GM12891 (cell line): Measurements from ENCODE around the gene TBX4.
"Not testable (repeated sequence)": the region's sequence is repeated elsewhere in the genome, so short reads cannot be mapped to it uniquely, and the experiment has no call there.

ENCODE experiments used
- DNase-seq: peaks from one replicate; pipeline ENCODE4 v3.0.0; 2011; ENCODE audit warnings: low spot score; ENCODE audit not compliant: insufficient read length
- FAIRE-seq: peaks from 2 replicates; lab custom pipeline; 2011; peaks lifted over from hg19 to GRCh38; lab: Jason Lieb, UNC
- PAX5 ChIP-seq: IDR thresholded peaks from 2 replicates; pipeline ENCODE4 v1.6.1; 2011; ENCODE audit warnings: low read length, moderate library complexity, mild to moderate bottlenecking; ENCODE audit not compliant: insufficient read depth, severe bottlenecking
- POLR2A ChIP-seq: IDR thresholded peaks from 2 replicates; pipeline ENCODE4 v1.6.1; 2011; ENCODE audit warnings: low read depth, low read length, control low read depth
- POLR2AphosphoS5 ChIP-seq: IDR thresholded peaks from 2 replicates; pipeline ENCODE4 v1.6.1; 2011; ENCODE audit warnings: low read depth, low read length, control low read depth
- POU2F2 ChIP-seq: IDR thresholded peaks from 2 replicates; pipeline ENCODE4 v1.6.1; 2011; ENCODE audit warnings: low read depth, mild to moderate bottlenecking, control low read depth, low read length, moderate library complexity
- SPI1 ChIP-seq: IDR thresholded peaks from 2 replicates; pipeline ENCODE4 v1.6.1; 2011; ENCODE audit warnings: low read depth, low read length, control low read depth
- TAF1 ChIP-seq: IDR thresholded peaks from 2 replicates; pipeline ENCODE4 v1.6.1; 2011; ENCODE audit warnings: low read depth, low read length, control low read depth

The TBX4 gene

DNA sequence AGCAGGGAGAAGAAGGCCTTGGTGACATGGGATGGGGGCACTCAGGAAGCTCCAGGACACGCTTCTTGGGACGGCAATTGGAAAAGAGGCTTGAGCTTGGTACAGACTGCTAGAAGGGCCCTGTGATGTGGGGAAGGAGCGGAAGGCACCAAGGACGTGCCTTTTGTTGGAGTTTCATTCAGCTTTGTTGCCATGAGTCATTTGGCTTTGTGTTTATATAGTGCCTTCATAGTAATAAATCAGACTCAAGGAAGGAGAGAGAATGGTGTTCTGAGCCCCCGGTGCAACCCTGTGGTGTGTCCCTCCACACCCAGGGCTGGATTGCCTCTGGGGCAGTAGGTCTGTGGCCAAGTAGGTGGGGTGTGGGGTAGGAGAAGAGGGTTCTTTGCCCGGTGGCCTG lies 7.4 kb upstream of the TBX4 start:
- FAIRE-seq (no peak), DNase-seq (no peak)
- TF ChIP-seq POLR2A (no peak), PAX5 (no peak), POU2F2 (no peak), SPI1 (no peak), POLR2AphosphoS5 (no peak), TAF1 (no peak)

DNA sequence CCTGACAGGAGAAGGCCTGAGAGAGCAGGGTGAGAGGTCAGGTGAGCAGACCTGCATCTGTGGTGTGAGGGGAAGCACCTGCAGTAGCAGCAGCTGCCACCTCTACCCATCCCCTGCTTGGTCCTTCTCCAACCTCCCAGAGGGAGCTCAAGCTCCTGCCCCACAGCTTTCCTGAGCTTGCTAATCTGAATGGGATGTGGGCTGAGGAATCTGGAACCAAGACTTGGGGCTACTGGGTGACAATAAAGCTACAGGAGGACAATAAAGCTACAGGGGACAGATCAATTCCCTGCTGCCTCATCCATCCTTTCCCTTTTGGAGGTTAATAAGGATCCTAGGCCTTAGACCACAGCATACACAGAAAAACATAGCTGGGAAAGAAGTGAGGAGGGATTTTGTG lies 4.9 kb upstream of the TBX4 start:
- TF ChIP-seq PAX5, result no peak
- TF ChIP-seq TAF1, result no peak
- no peak for TF ChIP-seq POLR2A
- no peak for TF ChIP-seq POLR2AphosphoS5
- TF ChIP-seq POU2F2, result no peak
- no peak for TF ChIP-seq SPI1
- FAIRE-seq, result no peak
- DNase-seq, result no peak

DNA sequence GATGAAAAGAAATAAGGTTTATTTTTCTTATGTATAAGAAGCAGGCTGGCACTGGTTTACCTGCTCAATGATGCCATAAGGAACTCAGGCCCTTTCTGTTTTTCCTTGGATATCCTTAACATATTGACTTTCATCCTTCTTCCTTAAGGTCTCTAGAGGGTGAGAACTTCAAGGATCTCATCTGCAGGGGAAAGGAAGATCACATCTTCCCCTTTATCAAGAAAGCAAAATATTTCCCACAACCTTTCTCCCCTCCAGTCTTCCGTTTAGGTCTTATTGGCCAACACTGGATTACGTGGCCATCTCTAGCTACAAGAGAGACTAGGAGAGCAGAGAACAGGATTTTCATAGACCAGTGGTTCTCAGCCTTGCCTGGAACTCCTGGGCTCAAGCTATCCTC lies 4.2 kb upstream of the TBX4 start:
- no peak for FAIRE-seq
- TF ChIP-seq PAX5 (no peak), POLR2AphosphoS5 (no peak), TAF1 (no peak), POLR2A (no peak), POU2F2 (no peak), SPI1 (no peak)

DNA sequence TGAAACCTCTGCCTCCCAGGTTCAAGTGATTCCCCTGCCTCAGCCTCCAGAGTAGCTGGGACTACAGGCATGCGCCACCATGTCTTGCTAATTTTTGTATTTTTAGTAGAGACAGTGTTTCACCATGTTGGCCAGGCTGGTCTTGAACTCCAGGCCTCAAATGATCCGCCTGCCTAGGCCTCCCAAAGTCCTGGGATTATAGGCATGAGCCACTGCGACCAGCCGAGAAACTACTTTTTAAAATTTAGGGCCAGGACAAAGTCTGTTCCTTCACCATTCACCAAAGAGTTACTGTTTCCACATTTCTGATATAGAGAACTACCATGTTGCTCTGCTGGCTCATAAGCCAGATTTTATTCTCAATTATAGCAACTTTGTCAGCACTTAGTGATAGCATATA lies 3.1 kb upstream of the TBX4 start:
- FAIRE-seq, DNase-seq: not testable (repeated sequence)

More for the DNA sequence above, 4.2 kb upstream of the TBX4 start:
- no peak for DNase-seq

DNA sequence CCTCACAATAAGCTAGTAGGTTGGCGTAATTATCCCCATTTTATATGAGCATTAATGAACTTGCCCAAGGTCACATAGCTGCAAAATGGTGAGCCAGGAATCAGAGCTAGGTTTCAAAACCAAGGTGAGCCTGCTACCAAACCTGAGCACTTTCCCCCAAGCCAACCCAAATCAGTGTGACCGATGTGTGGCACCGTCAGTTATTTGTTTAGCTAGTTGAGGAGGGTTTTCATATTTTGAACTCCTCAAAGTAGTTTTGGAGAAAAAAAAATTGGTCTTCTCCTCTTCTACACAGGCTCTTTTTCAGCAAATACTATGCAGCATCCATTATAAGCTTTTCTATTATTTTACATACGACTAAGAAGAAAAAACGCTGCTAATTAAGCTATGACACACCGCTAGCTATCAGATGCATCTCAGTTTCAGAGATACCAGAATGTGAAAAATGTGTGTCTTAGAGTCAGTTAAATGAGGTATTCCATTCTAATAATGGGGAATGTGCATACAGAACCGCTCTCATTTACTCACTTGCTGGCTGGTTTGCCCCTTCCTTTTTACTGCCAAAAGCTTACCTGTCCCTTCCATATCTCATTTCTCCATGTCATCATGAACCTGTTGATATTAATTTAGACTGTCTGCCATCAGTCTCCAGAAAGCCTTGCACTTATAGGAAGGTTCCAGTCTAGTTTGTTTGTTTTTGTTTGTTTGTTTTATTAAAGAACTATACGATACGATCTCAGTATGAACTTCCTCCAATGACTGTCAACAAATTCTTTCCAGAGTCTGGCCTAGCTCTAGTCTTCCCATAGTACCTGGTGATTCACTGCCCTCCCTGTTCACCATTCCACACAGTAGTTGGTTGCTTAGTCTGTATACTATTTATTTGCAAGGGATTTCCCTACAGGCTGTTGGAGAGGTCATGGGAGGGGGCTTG lies 2.2 kb upstream of the TBX4 start:
- no peak for FAIRE-seq
- TF ChIP-seq POLR2A (no peak), POLR2AphosphoS5 (no peak)
- DNase-seq, result no peak

DNA sequence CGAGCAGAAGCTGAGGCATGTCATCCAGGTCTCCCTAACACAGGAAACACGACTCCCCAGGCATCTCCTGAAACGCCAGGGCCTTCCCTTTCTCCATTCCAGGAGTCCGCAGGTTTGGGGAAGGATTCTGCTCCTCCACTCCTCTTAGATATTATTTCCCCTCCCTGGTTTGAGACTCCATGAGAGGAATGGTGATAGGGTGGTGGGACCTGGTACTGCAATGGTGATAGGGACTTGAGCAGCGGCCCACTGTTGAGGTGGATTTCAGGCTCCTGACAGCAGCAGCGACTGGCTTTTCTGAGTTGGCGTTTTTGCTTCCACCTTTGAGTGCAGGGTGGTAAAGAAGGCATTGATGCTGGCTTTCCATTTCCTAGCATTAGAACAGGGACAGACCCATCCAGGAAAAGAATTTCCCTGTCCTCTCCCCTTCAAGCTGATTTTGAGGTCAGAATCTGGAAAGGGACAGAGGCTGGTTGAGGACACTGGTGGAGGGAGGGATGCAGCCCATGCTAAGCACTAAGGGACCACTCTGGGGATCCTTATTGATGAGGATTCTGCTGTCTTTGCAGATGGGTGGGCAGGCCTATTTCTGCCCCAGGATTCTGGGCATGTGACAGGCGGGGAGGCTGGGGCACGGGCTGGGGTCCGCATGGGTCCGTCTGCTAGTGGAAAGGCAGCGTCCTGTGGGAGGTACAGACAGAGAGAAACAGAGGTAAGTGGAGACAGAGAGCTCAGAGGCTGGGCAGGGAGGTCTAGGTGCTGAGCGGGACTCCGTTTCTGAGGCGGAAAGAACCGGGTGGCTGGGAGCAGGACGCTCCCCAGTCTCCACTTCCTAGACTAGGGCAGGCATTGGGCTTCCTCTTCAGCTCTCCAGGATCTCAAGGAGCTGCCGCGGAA lies 1.3 kb upstream of the TBX4 start:
- DNase-seq (no peak), FAIRE-seq (no peak)

DNA sequence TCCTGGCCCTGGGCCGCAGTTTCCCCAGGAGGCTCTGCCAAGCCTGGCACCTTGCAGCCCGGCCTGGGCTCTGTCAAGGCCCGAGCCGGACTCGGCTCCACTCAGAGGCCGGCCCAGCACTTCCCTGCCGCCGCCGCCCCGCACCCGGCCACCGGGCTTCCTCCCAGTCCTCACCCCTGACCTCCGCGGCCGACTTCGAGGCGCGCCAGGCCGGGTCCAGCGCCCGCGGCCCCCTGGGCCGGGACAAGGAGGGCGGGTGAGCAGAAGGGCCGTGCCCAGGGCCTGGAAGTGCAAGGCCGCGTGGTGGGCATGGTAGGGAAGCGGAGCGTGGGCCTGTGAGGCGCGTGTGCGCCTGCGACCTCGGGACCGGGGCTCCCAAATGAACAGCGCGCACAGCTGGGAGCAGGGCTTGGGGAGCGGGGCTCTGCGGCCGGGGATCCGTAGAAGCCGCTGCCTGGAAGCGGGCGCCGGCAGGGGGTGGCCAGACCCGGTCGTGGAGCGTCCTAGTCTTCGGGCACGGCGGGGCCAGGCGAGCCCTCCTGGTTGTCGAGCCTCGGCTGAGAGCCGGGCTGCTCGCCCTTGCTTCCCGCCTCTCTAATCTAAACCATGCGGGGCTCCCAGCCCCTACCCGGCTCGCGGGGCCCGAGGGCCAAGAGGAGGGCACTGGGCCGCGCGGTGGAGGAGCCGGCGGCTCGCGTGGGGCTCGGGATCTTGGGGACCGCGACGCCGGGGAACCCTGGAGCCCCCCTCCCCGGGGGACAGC lies 503 bp upstream of the TBX4 start:
- FAIRE-seq, result no peak
- TF ChIP-seq SPI1 (no peak), POLR2AphosphoS5 (no peak), TAF1 (no peak), PAX5 (no peak), POLR2A (no peak), POU2F2 (no peak)
- no peak for DNase-seq

More for the DNA sequence above, 1.3 kb upstream of the TBX4 start:
- TF ChIP-seq POLR2A (no peak), POLR2AphosphoS5 (no peak), POU2F2 (no peak), PAX5 (no peak), TAF1 (no peak), SPI1 (no peak)

DNA sequence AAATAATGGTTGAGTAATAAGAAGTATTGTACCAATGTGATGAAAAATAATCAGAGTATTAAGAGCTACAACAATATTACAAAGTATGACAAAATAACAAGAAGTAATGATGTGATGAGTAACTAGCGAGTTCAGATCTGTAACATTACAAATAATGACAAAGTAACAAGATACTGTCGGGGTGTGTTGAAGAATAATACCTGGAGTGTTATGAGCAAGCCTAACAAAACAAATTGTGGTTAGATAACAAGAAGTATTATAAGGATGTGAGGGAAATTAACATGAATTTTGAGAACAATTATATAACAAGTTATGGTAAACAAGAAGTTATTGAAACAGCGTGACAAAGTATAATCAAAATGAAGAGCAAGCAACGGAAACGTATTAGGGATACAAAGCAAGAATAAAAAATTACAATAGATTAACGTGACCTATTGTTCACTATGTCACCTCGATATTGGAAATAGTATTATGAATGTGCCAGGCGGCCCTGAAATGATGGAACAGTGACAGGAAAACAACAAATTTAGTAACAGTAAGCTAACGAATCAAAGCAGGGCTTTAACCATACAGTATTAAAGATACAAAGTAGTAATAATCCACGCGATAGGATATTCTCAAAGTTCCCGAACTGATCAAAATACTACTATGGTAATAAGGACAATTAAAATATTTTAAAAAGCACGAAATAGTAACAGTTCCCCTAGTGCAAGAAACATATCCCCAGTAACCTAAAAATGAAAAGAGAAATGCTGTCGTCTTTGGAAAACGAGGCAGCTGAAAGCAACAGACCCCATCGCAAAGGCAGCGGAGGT lies 1.6 kb downstream of the TBX4 start:
- TF ChIP-seq POLR2AphosphoS5, result no peak
- TF ChIP-seq TAF1, result no peak
- TF ChIP-seq POLR2A, result no peak
- TF ChIP-seq PAX5, result no peak
- no peak for TF ChIP-seq SPI1
- no peak for TF ChIP-seq POU2F2
- no peak for DNase-seq

More for the DNA sequence above, 1.6 kb downstream of the TBX4 start:
- FAIRE-seq, result no peak
